ENCODE data around the gene TAC1.
"Not testable (repeated sequence)": the region's sequence is repeated elsewhere in the genome, so short reads cannot be mapped to it uniquely, and the experiment has no call there.

TAC1 gene, protein sequence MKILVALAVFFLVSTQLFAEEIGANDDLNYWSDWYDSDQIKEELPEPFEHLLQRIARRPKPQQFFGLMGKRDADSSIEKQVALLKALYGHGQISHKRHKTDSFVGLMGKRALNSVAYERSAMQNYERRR

DNA sequence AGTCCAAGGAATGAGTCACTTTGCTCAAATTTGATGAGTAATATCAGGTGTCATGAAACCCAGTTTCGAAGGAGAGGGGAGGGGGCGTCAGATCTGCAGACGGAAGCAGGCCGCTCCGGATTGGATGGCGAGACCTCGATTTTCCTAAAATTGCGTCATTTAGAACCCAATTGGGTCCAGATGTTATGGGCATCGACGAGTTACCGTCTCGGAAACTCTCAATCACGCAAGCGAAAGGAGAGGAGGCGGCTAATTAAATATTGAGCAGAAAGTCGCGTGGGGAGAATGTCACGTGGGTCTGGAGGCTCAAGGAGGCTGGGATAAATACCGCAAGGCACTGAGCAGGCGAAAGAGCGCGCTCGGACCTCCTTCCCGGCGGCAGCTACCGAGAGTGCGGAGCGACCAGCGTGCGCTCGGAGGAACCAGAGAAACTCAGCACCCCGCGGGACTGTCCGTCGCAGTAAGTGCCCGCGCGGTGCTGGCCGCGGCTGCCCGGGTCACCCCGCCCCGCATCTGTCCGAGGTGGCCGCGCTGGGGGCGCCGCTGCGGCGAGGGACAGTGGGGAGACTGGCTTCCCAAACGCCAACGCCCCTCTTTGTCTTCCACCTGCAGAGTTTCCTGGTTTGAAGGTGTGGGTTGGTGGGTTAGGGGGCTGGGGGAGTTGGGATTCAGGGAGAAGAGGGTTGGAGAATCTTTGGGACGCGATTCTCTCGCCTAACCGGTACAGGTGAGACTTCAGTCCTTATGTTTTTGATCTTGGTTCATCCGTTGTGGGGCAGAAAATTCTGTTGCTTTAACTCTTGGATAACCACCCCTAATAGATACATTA is at the start of gene TAC1:
TSS of gene TAC1 (plus strand) at position 351 of the 829 bp plus-strand sequence. CDS start 527 bp downstream, outside the sequence.
- no peak for DNase-seq (ENCODE audit: low read depth in 2 of 3, low spot score in 1 of 3)

DNA sequence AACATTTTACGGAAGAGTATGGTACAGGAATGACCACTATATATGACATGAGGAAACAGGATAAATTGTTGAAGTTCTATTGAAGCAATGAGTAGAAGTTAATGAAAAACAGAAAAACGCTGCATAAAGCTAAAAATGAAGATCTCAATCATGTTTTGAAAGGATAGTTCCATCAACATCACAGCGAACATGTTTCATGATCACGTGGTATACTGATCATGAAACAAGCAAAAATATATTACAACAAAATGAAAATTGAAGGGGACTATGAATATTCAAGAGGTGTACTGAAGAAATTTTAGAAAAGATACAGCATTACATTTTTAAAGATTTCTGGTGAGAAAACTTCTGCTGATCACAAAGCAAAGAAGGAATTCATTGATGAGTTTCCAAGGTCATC is 45.9 kb upstream of the TAC1 start:
- no peak for DNase-seq (ENCODE audit: low read depth in 2 of 3, low spot score in 1 of 3)

DNA sequence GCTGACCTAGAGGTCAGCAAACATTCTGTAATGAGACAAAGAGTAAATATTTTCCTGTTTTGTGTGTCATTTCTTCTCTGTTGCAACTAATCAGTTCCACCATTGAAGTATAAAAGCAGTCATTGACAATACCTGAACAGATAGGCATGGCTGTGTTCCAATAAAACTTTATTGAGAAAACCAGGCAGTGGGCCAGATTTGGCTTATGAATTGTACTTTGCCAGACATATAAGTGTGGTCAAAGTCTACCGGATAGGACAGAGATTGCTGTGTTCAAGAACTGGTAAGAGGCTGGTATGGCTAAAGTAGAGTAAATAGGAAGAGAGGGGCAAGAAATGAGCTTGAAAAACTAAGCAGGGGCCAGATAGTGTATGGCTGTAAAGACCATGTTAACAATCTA is 38.3 kb upstream of the TAC1 start:
- DNase-seq (ENCODE audit: low read depth in 2 of 3, low spot score in 1 of 3): no peak

DNA sequence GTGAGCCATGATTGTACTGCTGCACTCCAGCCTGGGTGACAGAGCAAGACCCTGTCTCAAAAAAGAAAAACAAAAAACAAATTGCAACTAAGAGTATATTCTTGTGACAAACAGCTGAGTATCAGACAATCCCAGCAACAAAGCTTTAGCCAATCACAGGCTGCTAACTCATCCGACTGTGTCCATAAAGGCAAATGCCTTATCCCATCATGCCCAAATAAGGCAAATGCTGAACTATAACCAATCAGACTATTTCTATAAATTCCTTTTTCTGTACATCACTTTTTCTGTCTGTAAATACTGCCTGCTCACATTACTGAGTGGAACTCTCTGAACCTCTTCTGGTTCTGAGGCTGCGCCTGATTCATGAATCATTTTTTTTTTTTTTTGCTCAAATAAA is 37.5 kb upstream of the TAC1 start:
- DNase-seq (ENCODE audit: low read depth in 2 of 3, low spot score in 1 of 3): no peak

DNA sequence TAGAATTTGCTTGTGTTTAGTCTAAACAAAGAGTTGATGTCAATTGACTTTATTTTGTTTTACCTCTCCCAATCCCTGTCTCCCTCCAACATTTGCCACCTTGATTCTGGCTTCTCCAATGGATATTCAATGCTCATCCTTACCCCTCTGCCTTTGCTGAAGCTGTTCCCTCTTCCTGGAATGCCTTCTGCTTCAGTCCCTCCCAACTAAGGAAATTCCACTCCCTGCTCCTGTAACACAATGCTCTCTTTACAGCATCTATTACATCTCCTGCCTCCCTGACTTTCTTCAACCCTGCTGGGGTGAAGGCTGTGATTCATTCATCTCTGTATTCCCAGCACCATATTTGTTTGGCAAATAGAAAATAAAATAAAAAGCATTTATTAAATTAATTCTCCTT is 34.5 kb upstream of the TAC1 start:
- DNase-seq (ENCODE audit: low read depth in 2 of 3, low spot score in 1 of 3): no peak

DNA sequence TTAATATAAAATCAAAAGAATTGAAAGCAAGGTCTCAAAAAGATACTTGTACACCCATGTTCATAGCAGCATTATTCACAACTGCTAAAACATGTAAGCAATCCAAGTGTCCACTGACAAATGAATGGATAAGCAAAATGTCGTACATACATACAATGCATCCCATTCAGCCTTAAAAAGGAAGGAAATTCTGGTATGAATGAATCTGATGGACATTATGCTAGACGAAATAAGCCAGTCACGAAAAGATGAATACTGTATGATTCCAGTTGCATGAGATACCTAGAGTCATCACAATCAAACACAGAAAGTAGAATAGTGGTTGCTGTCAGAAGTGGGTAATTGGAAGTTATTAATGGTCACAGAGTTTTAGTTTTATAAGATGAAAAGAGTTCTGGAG is 9.5 kb upstream of the TAC1 start:
- DNase-seq (ENCODE audit: low read depth in 2 of 3, low spot score in 1 of 3): no peak

DNA sequence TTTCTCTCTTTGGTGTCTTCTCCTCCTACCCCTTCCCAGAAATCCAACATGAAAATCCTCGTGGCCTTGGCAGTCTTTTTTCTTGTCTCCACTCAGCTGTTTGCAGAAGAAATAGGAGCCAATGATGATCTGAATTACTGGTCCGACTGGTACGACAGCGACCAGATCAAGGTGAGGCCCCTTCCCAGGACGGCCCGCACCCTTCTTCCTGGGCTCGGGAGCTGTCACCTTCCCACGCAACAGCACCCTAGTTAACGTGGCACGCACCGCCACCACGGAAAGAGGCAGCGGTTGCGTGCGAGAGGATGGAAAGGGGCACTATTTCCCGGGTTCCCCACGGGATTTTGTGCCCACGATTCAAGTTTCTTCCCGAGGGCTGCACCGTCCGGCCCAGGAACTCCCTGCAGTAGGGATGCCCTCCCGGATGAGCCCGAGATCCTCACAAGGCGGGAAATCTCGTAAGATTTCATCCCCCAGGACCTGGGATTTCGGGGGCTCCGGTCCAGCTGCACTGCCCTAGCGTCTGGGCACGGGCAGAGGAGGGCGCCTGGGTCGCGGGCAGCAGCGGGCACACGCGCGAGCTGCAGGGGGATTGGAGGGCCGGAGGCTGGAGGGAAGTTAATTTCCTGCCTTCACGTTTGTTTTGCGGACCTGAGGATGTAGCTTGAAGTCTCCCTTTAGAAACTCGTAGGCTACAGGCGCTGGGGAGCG is 834 bp downstream of the TAC1 start:
- DNase-seq (ENCODE audit: low read depth in 2 of 3, low spot score in 1 of 3): no peak

DNA sequence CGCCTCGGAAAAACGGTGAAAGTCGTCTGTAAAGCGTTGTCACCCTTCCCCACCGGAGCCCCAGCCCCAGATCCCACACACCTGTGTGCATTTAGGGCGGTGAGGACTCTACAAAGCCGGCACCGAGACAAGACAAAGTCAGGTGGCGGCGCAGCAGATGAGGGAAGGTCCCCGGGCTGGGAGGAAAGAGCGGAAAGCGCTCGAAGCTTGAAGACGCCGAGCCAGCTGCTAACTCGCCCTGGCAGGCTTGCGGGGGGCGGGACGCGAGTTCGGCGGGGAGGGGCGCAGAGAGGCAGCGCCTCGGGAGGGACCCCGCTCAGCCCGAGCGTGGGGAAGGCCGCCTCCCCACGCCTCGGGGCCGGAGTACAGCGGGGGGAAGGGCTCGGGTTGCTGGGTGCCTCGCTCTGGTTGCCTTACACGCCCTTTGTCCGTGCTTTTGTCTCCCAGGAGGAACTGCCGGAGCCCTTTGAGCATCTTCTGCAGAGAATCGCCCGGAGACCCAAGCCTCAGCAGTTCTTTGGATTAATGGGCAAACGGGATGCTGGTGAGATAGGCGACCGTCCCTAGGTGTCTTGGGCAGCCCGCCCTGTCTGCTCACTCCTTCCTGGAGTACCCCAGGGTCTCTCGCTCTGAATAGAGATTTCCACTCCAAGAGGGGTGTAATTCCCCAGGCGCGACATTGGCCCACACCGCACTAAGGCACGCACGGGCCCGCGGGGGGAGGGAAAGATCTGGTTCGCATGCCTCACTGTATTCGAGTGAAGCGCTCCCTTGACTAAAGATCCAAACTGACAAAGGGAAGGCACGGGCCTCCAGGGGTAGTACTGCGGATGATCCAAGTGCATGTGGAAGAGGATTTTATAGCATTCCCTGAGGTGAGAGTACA is 1.6 kb downstream of the TAC1 start:
- DNase-seq (ENCODE audit: low read depth in 2 of 3, low spot score in 1 of 3): no peak

DNA sequence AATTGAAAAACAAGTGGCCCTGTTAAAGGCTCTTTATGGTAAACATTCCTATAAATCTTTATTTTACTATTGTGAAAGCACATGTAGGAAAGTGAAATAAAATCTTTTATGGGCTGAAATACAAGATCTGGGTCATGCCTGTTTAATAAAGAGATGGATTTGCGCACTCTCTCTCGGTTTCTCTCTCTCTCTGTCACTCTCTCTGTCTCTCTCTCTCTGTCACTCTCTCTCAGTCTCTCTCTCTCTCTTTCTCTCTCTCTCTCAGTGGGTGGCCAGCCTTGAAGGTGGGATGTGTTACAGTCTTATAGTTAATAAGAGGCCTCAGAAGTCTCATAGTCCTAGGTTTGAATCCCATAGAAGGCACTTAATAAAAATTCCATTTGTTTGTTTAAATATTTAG is 2.4 kb downstream of the TAC1 start:
- DNase-seq (ENCODE audit: low read depth in 2 of 3, low spot score in 1 of 3): no peak

DNA sequence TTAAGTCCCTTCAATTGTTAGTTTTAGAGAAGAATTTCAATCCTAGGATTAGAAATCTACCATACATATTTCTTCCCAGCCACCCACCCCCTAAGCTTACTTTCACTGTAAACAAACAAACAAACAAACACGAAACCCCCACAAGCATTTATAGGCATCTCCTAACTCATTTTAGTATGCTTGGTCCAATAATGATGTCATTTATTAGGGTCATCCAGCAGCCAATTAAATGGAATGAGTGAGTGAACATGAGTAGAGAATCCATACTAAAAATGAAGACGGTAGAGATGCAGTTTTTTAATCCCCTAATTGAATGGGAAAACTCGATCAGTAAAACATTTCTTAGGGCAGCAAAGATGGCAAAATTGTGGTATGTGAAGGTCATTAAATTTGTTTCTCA is 3.2 kb downstream of the TAC1 start:
- no peak for DNase-seq (ENCODE audit: low read depth in 2 of 3, low spot score in 1 of 3)

DNA sequence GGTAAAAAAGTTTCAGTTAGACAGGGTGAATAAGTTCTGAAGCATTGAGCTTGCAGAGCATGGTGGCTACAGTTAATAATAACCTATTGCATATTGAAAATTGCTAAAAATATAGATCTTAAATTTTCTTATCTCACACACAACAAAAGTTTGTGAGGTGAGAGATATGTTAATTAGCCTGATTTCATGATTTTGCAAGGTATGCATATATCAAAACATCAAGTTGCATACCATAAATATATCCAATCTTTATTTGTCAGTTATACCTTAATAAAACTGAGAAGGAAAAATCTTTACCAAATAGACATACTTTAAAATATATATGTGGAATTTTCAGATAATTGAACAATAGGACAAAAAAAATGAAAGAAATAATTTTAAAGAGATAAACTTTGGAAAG is 16.6 kb downstream of the TAC1 start:
- no peak for DNase-seq (ENCODE audit: low read depth in 2 of 3, low spot score in 1 of 3)

DNA sequence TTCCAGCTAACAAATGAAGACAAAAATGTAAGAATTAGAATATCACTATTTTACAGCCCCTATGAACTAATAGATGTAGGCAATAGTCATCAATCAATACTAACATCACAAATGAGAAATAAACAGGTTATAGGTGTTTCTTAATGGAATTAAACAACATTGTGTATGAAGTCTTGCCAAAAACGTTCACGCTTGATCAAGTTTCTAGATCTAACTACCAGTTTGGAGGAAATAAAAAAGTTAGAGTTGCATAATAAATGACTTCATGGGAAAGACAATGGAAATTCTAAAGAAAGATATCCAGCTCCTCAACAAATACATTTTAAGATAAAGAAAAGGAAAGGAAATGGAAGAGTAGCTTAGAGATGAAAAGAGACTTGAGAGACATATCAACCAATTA is 19.7 kb downstream of the TAC1 start:
- DNase-seq (ENCODE audit: low read depth in 2 of 3, low spot score in 1 of 3): no peak

DNA sequence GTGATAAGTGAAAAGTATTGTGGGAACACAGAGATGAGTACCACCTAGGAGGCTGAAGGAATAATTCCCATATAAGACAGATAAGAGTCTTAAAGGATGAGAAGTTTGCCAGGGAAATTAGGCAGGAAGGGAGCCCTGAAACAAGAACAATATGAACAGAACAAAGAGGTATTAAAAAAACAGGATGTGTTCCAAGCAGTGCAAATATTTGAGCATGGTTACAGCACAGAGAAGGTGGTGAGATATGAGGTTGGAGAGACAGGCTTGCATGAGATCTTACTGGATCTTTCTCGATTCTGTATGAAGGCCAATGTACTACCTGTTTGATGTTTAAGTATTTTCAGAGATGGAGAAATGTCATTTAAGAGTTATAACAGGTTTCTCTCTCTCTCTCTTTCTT is 20.3 kb downstream of the TAC1 start:
- no peak for DNase-seq (ENCODE audit: low read depth in 2 of 3, low spot score in 1 of 3)

DNA sequence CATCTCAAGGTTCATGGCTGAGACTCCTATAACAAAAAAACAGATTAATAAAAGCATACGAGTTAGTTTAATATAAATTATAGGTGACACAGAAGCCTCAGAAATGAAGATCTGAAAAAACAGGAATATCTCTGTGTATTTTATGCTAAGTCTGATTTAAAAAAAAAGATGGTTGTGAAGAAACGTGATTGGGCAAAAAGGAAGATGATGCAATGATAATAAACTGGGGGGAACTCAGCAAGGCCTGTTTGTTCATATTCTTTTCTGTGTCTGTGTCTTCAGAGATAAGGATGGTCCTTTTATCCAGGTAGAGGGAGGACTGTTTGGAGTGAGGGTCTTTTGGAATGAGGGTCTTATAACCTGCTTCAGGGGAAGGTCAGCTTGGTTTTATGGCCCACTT is 25.9 kb downstream of the TAC1 start:
- DNase-seq (ENCODE audit: low read depth in 2 of 3, low spot score in 1 of 3): no peak

DNA sequence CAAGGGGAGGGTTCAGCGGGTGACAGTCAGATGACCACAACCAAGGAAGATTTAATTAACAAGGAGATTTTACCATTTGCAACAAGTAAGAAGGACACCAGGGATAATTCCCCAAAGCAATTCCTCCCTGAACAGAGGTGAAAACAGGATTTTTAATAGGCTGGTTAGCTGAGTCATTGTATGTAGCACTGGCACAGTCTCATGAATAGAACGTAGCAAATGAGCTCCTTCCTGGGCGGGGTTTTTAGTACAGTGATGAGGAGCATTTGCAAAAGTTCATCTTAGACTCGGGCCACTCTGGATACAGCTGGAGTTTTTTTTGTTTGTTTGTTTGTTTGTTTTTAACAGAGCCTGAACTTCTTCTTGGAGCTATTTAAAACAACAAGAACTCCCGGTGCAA is 39.0 kb downstream of the TAC1 start:
- DNase-seq (ENCODE audit: low read depth in 2 of 3, low spot score in 1 of 3): no peak

DNA sequence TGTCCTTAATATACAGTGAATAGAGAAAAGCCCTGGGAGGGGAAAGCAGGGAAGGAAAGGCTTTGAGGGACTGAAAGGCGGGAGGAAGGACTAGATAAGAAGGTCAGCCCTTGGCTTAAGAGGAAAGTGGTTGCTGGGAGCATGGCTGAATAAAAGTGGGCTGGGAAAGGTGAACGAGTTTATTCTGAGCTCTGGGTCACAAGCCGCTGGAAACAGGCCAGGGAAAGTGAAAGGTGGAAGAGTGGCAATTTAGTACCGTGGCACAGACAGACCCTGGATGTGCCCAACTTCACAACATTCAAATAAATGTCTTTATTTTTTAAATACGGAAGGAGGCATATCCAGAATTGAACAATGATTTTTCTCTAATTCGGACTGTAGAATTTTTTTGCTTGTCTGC is 39.7 kb downstream of the TAC1 start:
- no peak for DNase-seq (ENCODE audit: low read depth in 2 of 3, low spot score in 1 of 3)

DNA sequence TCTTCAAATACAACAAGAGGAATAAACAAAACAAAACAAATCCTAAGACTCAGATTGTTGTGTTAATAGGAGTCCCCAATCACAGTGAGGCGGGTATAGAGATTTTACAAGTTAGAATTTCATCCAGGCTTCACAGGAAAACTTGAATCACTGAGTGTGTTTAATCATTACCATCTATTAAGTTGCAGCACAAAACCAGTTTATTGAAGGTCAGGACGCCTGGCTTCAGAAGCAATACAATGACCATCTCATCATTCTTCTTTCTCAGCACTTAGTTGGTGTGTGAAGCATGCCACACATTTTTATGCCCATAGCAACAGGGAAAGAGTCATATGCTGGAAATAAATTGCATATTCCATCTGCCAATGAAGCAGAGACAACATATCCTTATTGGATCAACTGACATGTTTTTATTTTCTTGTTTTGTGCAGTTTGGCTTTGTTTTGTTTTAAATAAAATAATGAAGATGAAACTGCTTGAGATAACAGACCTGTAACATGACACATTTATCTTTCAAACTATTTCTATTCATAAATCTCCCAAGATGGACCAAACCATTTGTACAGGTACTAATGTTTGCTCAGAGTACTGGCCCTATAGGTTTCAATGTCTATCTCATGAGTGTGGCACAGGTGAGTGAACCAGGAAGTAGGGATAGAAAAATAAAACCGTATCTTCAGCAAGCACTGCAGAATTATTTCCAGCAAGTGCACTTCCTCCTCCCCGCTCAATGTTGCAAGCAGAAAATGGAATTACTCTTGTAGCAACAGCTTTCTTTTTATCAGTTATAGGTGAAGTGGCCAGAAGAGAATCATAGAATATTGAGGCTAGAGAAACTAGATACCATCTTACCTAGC is 40.4 kb downstream of the TAC1 start:
- DNase-seq (ENCODE audit: low read depth in 2 of 3, low spot score in 1 of 3): no peak

DNA sequence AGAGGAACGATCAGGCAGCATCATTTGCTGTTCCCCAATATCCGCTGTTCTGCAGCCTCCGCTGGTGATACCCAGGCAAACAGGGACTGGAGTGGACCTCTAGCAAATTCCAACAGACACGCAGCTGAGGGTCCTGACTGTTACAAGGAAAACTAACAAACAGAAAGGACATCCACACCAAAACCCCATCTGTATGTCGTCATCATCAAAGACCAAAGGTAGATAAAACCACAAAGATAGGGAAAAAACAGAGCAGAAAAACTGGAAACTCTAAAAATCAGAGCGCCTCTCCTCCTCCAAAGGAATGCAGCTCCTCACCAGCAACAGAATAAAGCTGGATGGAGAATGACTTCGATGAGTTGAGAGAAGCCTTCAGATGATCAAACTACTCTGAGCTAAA is 54.5 kb downstream of the TAC1 start:
- not testable (repeated sequence) for DNase-seq (ENCODE audit: low read depth in 2 of 3, low spot score in 1 of 3)
